Activated naive CD4-positive, alpha-beta T cell treated with anti-CD3 and anti-CD28 coated beads, Interleukin-2, amount 10 ng/mL, durations not matched to agents 7 days and 5 days (primary cell): ENCODE measurements around the gene SEMA4A.
"Not testable (repeated sequence)": the region's sequence is repeated elsewhere in the genome, so short reads cannot be mapped to it uniquely, and the experiment has no call there.

ENCODE experiments used
- CTCF ChIA-PET: fragments of 350-600 bp; sonication (Branson Sonifier 250); formaldehyde crosslinking; loops from one replicate; lab custom pipeline; 2021; ENCODE audit warnings: antibody characterized with exemption; lab: Charles Lee
- DNase-seq: peaks from one replicate; pipeline ENCODE4 v3.0.0-alpha.2; 2020
- H3K27ac Mint-ChIP-seq: one replicate; pipeline ENCODE4 v1.8.0; 2021; ENCODE audit warnings: mild to moderate bottlenecking, moderate library complexity, mixed read lengths
- H3K27me3 Mint-ChIP-seq: one replicate; pipeline ENCODE4 v1.8.0; 2021; ENCODE audit warnings: mild to moderate bottlenecking, mixed read lengths
- H3K36me3 Mint-ChIP-seq: one replicate; pipeline ENCODE4 v1.8.0; 2021; ENCODE audit warnings: mixed read lengths
- H3K4me1 Mint-ChIP-seq: one replicate; pipeline ENCODE4 v1.8.0; 2021; ENCODE audit warnings: mixed read lengths
- H3K4me3 Mint-ChIP-seq: one replicate; pipeline ENCODE4 v1.8.0; 2021; ENCODE audit warnings: mild to moderate bottlenecking, moderate library complexity, mixed read lengths
- H3K9me3 Mint-ChIP-seq: one replicate; pipeline ENCODE4 v1.8.0; 2021; ENCODE audit warnings: mixed read lengths

The SEMA4A gene

GRCh38 chr1:156114919-156115513, 38.4 kb upstream of the SEMA4A start:
- peak overlapping the region; percentile 76 for H3K4me3 Mint-ChIP-seq
- peaks cover 33% of the 10 kb centered on the region for H3K4me1 Mint-ChIP-seq
- H3K27me3 Mint-ChIP-seq = peaks cover 94% of the 10 kb centered on the region

GRCh38 chr1:156115514-156116374, 37.6 kb upstream of the SEMA4A start:
- Mint-ChIP-seq H3K27me3 (peaks cover 95% of the 10 kb centered on the region), H3K4me3 (peak overlapping the region; percentile 76), H3K4me1 (peaks cover 36% of the 10 kb centered on the region), H3K9me3 (no peaks in the 10 kb centered on the region), H3K36me3 (peaks cover 1% of the 10 kb centered on the region), H3K27ac (no peak overlapping the region)
- DNase-seq = no peak
- CTCF ChIA-PET = interaction anchor here (0.7 to 2.4 kb wide), 7 partner anchors 10 to 43 kb away, joined by 3 to 12 read pairs (median 4); no protein-coding TSS in a partner anchor

More at GRCh38 chr1:156114919-156115513, 38.4 kb upstream of the SEMA4A start:
- CTCF ChIA-PET = interaction anchor here (1.2 to 2.4 kb wide), 5 partner anchors 11 to 43 kb away, joined by 3 to 12 read pairs (median 7); no protein-coding TSS in a partner anchor
- Mint-ChIP-seq H3K9me3 (no peaks in the 10 kb centered on the region), H3K36me3 (peaks cover 1% of the 10 kb centered on the region), H3K27ac (no peak overlapping the region)
- peak; percentile 43 for DNase-seq

GRCh38 chr1:156116731-156117130, 36.7 kb upstream of the SEMA4A start:
- H3K27ac Mint-ChIP-seq, H3K4me3 Mint-ChIP-seq, H3K36me3 Mint-ChIP-seq, H3K9me3 Mint-ChIP-seq, DNase-seq: not testable (repeated sequence)
- CTCF ChIA-PET = interaction anchor here (0.7 to 2.4 kb wide), 3 partner anchors 13 to 26 kb away, joined by 3 to 12 read pairs (median 4); no protein-coding TSS in a partner anchor
- Mint-ChIP-seq H3K27me3 (peaks cover 95% of the 10 kb centered on the region), H3K4me1 (peaks cover 36% of the 10 kb centered on the region)

GRCh38 chr1:156117414-156118176, 35.8 kb upstream of the SEMA4A start:
- no peak for DNase-seq
- Mint-ChIP-seq H3K4me3 (no peak overlapping the region), H3K9me3 (no peaks in the 10 kb centered on the region), H3K27me3 (peaks cover 93% of the 10 kb centered on the region), H3K4me1 (peaks cover 38% of the 10 kb centered on the region), H3K27ac (no peak overlapping the region), H3K36me3 (peaks cover 1% of the 10 kb centered on the region)
- CTCF ChIA-PET = interaction anchor here (0.9 kb wide), 1 partner anchor 11 kb away, joined by 5 read pairs; no protein-coding TSS in a partner anchor

GRCh38 chr1:156118177-156118868, 35.1 kb upstream of the SEMA4A start:
- Mint-ChIP-seq H3K4me3 (no peak overlapping the region), H3K4me1 (peaks cover 45% of the 10 kb centered on the region), H3K27ac (no peak overlapping the region), H3K9me3 (no peaks in the 10 kb centered on the region), H3K27me3 (peaks cover 93% of the 10 kb centered on the region), H3K36me3 (peaks cover 1% of the 10 kb centered on the region)
- no peak for DNase-seq
- CTCF ChIA-PET = interaction anchor here (0.6 to 3.5 kb wide), 4 partner anchors 9 to 24 kb away, joined by 4 to 26 read pairs (median 5); no protein-coding TSS in a partner anchor

- no peaks in the 10 kb centered on the region for H3K9me3 Mint-ChIP-seq
- peaks cover 1% of the 10 kb centered on the region for H3K36me3 Mint-ChIP-seq
- H3K27ac Mint-ChIP-seq = no peak overlapping the region
- CTCF ChIA-PET = interaction anchor here (0.7 to 3.5 kb wide), 9 partner anchors 7 to 123 kb away, joined by 3 to 26 read pairs (median 5); no protein-coding TSS in a partner anchor
- peaks cover 93% of the 10 kb centered on the region for H3K27me3 Mint-ChIP-seq
- H3K4me3 Mint-ChIP-seq = no peak overlapping the region
- H3K4me1 Mint-ChIP-seq = peaks cover 48% of the 10 kb centered on the region
- DNase-seq = no peak
Observed at GRCh38 chr1:156119503-156120209, 33.7 kb upstream of the SEMA4A start.

- Mint-ChIP-seq H3K4me3 (no peak overlapping the region), H3K36me3 (peaks cover 1% of the 10 kb centered on the region), H3K4me1 (peaks cover 49% of the 10 kb centered on the region), H3K27me3 (peaks cover 93% of the 10 kb centered on the region), H3K9me3 (no peaks in the 10 kb centered on the region), H3K27ac (no peak overlapping the region)
- DNase-seq = no peak
- CTCF ChIA-PET = interaction anchor here (0.7 to 3.5 kb wide), 8 partner anchors 8 to 122 kb away, joined by 3 to 26 read pairs (median 6); no protein-coding TSS in a partner anchor
Observed at GRCh38 chr1:156120318-156120717, 33.1 kb upstream of the SEMA4A start.

GRCh38 chr1:156121005-156121404, 32.4 kb upstream of the SEMA4A start:
- H3K4me1 Mint-ChIP-seq = peaks cover 46% of the 10 kb centered on the region

GRCh38 chr1:156121457-156121856, 31.9 kb upstream of the SEMA4A start:
- H3K27me3 Mint-ChIP-seq = peaks cover 87% of the 10 kb centered on the region
- H3K27ac Mint-ChIP-seq = no peak overlapping the region
- CTCF ChIA-PET = interaction anchor here (1.4 to 3.5 kb wide), 3 partner anchors 8 to 32 kb away, joined by 5 to 26 read pairs (median 10); no protein-coding TSS in a partner anchor
- peaks cover 46% of the 10 kb centered on the region for H3K4me1 Mint-ChIP-seq
- H3K4me3 Mint-ChIP-seq = no peak overlapping the region
- no peaks in the 10 kb centered on the region for H3K9me3 Mint-ChIP-seq
- DNase-seq = no peak
- H3K36me3 Mint-ChIP-seq = no peaks in the 10 kb centered on the region

More at GRCh38 chr1:156121005-156121404, 32.4 kb upstream of the SEMA4A start:
- H3K9me3 Mint-ChIP-seq, H3K4me3 Mint-ChIP-seq, H3K27ac Mint-ChIP-seq, DNase-seq, H3K36me3 Mint-ChIP-seq: not testable (repeated sequence)
- CTCF ChIA-PET = interaction anchor here (1.4 to 3.5 kb wide), 4 partner anchors 9 to 31 kb away, joined by 5 to 26 read pairs (median 8); no protein-coding TSS in a partner anchor
- H3K27me3 Mint-ChIP-seq = peaks cover 87% of the 10 kb centered on the region

- Mint-ChIP-seq H3K4me1 (peaks cover 50% of the 10 kb centered on the region), H3K27me3 (peaks cover 87% of the 10 kb centered on the region), H3K27ac (no peak overlapping the region), H3K36me3 (no peaks in the 10 kb centered on the region), H3K9me3 (no peaks in the 10 kb centered on the region), H3K4me3 (no peak overlapping the region)
- no peak for DNase-seq
- CTCF ChIA-PET = interaction anchor here (0.6 to 2.8 kb wide), 3 partner anchors 22 to 36 kb away, joined by 3 to 17 read pairs (median 3); no protein-coding TSS in a partner anchor
Observed at GRCh38 chr1:156122086-156122485, 31.3 kb upstream of the SEMA4A start.

GRCh38 chr1:156122519-156123355, 30.6 kb upstream of the SEMA4A start:
- no peaks in the 10 kb centered on the region for H3K36me3 Mint-ChIP-seq

More at GRCh38 chr1:156122519-156123355, 30.6 kb upstream of the SEMA4A start:
- Mint-ChIP-seq H3K27ac (no peak overlapping the region), H3K4me1 (peaks cover 57% of the 10 kb centered on the region), H3K4me3 (no peak overlapping the region), H3K27me3 (peaks cover 80% of the 10 kb centered on the region), H3K9me3 (no peaks in the 10 kb centered on the region)
- CTCF ChIA-PET = interaction anchor here (0.6 to 2.8 kb wide), 6 partner anchors 12 to 37 kb away, joined by 3 to 17 read pairs (median 4); no protein-coding TSS in a partner anchor
- no peak for DNase-seq
